ENCODE results near the gene ZNF880.

The ZNF880 gene

GRCh38 chr19:52351512-52351911, 18.2 kb upstream of the ZNF880 start:
- H3K9me3 ChIP-seq = peaks cover 55% of the 10 kb centered on the region
- H3K9ac ChIP-seq = no peak overlapping the region

GRCh38 chr19:52366414-52366824, 3.3 kb upstream of the ZNF880 start:
- peaks cover 76% of the 10 kb centered on the region for H3K36me3 ChIP-seq
- no peak for TF ChIP-seq Cebpa-rat (IDR thresholded peaks at IDR 0.05)
- no peak overlapping the region for H3K27ac ChIP-seq
- no peaks in the 10 kb centered on the region for H3K27me3 ChIP-seq
- H3K9me3 ChIP-seq = peaks cover 82% of the 10 kb centered on the region
- H3K4me3 ChIP-seq = peak overlapping the region; percentile 41; the same call in 1 of the 2 replicates
- no peak overlapping the region for H3K9ac ChIP-seq
- no peaks in the 10 kb centered on the region for H4K20me1 ChIP-seq
- H3K4me2 ChIP-seq = no peak overlapping the region
- peaks cover 11% of the 10 kb centered on the region for H3K4me1 ChIP-seq

More at GRCh38 chr19:52351512-52351911, 18.2 kb upstream of the ZNF880 start:
- H3K27me3 ChIP-seq = no peaks in the 10 kb centered on the region
- peaks cover 95% of the 10 kb centered on the region for H3K36me3 ChIP-seq
- peak overlapping the region; percentile 60; the same call in 1 of the 2 replicates for H3K27ac ChIP-seq
- no peak for TF ChIP-seq Cebpa-rat (IDR thresholded peaks at IDR 0.05)
- peaks cover 19% of the 10 kb centered on the region for H3K4me1 ChIP-seq
- no peaks in the 10 kb centered on the region for H4K20me1 ChIP-seq
- no peak overlapping the region for H3K4me3 ChIP-seq
- H3K4me2 ChIP-seq = peak overlapping the region; percentile 62

DNA sequence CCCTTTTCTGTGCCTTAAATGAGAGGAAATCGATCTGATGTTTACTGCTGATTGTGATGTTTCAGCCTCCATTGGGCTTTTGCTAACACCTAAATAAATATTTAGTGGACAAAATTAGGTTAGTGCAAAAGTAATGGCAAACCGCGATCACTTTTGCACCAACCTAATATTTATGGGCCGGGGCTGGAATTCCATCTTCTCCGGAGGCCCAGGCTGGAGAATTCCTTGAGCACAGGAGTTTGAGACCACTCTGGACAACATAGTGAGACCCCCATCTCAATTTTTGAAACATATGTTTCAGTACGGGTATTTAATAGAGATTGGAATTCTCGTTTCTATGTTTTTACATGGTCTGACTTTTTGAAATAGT, 603 bp downstream of the ZNF880 start:
- Histone ChIP-seq H3K4me2 (peak overlapping the region; percentile 94), H3K27me3 (no peaks in the 10 kb centered on the region), H3K9ac (peak overlapping the region; percentile 98), H4K20me1 (no peaks in the 10 kb centered on the region), H3K27ac (peak overlapping the region; percentile 99), H3K4me1 (peaks cover 11% of the 10 kb centered on the region), H3K4me3 (peak overlapping the region; percentile 88), H3K9me3 (peaks cover 81% of the 10 kb centered on the region), H3K36me3 (peaks cover 75% of the 10 kb centered on the region)
- TF ChIP-seq Cebpa-rat (IDR thresholded peaks at IDR 0.05) = no peak

- Histone ChIP-seq H3K9ac (no peak overlapping the region), H4K20me1 (no peaks in the 10 kb centered on the region), H3K4me2 (no peak overlapping the region), H3K4me1 (peaks cover 2% of the 10 kb centered on the region; the same call in 1 of the 2 replicates), H3K9me3 (peaks cover 90% of the 10 kb centered on the region), H3K27me3 (no peaks in the 10 kb centered on the region), H3K27ac (no peak overlapping the region), H3K36me3 (peaks cover 89% of the 10 kb centered on the region), H3K4me3 (no peak overlapping the region)
- TF ChIP-seq Cebpa-rat (IDR thresholded peaks at IDR 0.05) = no peak
Observed at GRCh38 chr19:52391135-52391534, 21.4 kb downstream of the ZNF880 start.

GRCh38 chr19:52397310-52398080, 27.8 kb downstream of the ZNF880 start, which contains the start of gene ZNF528:
Gene ZNF528 (plus strand): TSS chr19:52397849. CDS start chr19:52402014, 4,165 bp downstream.
- H3K9ac ChIP-seq = peak within 1 kb of the TSS; percentile 87
- H3K27me3 ChIP-seq = no peaks in the 10 kb centered on the region
- H4K20me1 ChIP-seq = no peaks in the 10 kb centered on the region
- H3K36me3 ChIP-seq = peaks cover 71% of the 10 kb centered on the region
- peaks cover 59% of the 10 kb centered on the region for H3K9me3 ChIP-seq
- no peak for TF ChIP-seq Cebpa-rat (IDR thresholded peaks at IDR 0.05)
- H3K4me2 ChIP-seq = peak within 1 kb of the TSS; percentile 86
- peaks cover 24% of the 10 kb centered on the region for H3K4me1 ChIP-seq
- peak within 1 kb of the TSS; percentile 72 for H3K4me3 ChIP-seq
- peak within 1 kb of the TSS; percentile 90 for H3K27ac ChIP-seq

DNA sequence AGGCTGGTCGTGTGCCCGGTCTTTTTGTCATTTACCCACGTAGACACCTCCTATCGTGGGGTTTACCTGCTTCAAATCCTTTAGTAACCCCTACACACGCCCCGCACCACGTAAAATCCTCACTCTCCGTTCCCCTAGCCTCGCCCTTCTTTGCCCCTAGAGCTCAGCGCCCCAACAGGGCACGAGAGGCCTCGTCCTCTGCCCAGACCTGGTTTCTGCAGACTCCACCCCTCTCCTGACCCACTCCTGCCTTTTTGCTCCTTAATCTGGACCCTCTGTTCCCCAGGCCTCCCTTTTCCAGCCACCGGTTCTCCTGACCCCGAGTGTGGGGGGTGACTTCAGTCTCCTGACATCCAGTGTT, 28.3 kb downstream of the ZNF880 start:
- Histone ChIP-seq H3K4me2 (peak overlapping the region; percentile 86), H3K36me3 (peaks cover 71% of the 10 kb centered on the region), H3K9ac (peak overlapping the region; percentile 87), H3K9me3 (peaks cover 63% of the 10 kb centered on the region), H3K27me3 (no peaks in the 10 kb centered on the region), H4K20me1 (no peaks in the 10 kb centered on the region), H3K27ac (peak overlapping the region; percentile 90), H3K4me1 (peaks cover 24% of the 10 kb centered on the region), H3K4me3 (peak overlapping the region; percentile 72)
- TF ChIP-seq Cebpa-rat (IDR thresholded peaks at IDR 0.05) = no peak

- TF ChIP-seq Cebpa-rat (IDR thresholded peaks at IDR 0.05) = no peak
- Histone ChIP-seq H3K4me3 (no peak overlapping the region), H4K20me1 (no peaks in the 10 kb centered on the region), H3K9ac (no peak overlapping the region), H3K4me2 (no peak overlapping the region), H3K9me3 (peaks cover 91% of the 10 kb centered on the region), H3K27me3 (no peaks in the 10 kb centered on the region), H3K4me1 (no peaks in the 10 kb centered on the region), H3K27ac (no peak overlapping the region), H3K36me3 (peaks cover 100% of the 10 kb centered on the region)
Observed at GRCh38 chr19:52410276-52410675, 40.6 kb downstream of the ZNF880 start.

GRCh38 chr19:52415711-52416110, 46.0 kb downstream of the ZNF880 start:
- H3K4me2 ChIP-seq = no peak overlapping the region
- no peak for TF ChIP-seq Cebpa-rat (IDR thresholded peaks at IDR 0.05)
- no peak overlapping the region for H3K9ac ChIP-seq
- no peak overlapping the region for H3K4me3 ChIP-seq
- peaks cover 60% of the 10 kb centered on the region for H3K36me3 ChIP-seq
- no peak overlapping the region for H3K27ac ChIP-seq
- H4K20me1 ChIP-seq = no peaks in the 10 kb centered on the region
- H3K9me3 ChIP-seq = peaks cover 96% of the 10 kb centered on the region
- H3K4me1 ChIP-seq = no peaks in the 10 kb centered on the region
- no peaks in the 10 kb centered on the region for H3K27me3 ChIP-seq

GRCh38 chr19:52428937-52429336, 59.2 kb downstream of the ZNF880 start, which contains the start of gene ZNF534:
Gene ZNF534 (plus strand): TSS chr19:52429148. CDS start chr19:52431475, 2,327 bp downstream.
- Histone ChIP-seq H3K4me1 (no peaks in the 10 kb centered on the region), H3K9ac (no peak within 1 kb of the TSS), H3K27me3 (no peaks in the 10 kb centered on the region), H3K4me3 (no peak within 1 kb of the TSS), H4K20me1 (no peaks in the 10 kb centered on the region), H3K27ac (no peak within 1 kb of the TSS), H3K9me3 (peaks cover 96% of the 10 kb centered on the region), H3K4me2 (no peak within 1 kb of the TSS), H3K36me3 (peaks cover 44% of the 10 kb centered on the region)
- TF ChIP-seq Cebpa-rat (IDR thresholded peaks at IDR 0.05) = no peak
